Measurements from ENCODE around the gene MACIR.

DNA sequence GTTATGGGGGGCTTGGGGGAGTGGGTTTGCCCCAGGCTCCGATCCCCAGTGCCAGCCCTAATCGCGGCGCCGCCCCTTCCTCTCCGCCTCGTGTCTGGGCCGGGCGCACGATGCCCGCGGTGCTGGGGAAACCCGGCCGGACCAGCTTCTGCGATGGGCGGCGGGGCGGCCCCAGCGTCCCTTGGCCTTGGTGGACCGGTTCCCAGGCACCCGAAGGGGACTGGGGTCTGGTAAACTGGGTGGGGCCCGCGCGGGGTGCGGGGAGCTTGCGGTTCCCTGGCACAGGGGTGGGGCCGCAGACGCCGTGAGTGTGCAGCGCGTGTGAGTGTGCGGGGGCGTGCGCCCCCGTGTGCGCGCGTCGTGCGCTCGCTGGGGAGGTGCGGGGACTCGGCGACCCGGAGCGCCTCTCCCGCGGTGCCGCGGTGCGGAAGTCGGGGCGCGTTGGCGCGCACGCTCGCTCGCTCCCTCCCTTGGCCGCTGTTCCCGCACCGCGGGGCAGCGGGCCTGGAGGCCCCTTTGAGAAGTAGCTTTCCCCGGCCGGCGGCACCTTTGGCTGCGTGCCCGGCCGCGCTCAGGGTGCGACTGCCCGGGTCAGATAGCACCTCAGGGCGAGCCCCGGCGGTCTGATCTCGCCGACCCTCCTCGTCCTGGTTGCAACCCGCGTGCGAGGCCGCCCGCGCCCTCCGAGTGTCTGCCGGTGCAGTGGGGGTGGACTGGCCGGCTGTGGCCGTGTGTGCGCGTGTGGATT lies 568 bp downstream of the MACIR start:
- TF ChIP-seq POLR2AphosphoS2 (IDR thresholded peaks at IDR 0.05; ENCODE audit: low read length) (no peak), IRF1 (CRISPR knock-in tag; IDR thresholded peaks at IDR 0.05; ENCODE audit: borderline replicate concordance) (no peak), EGR1 (conservative IDR thresholded peaks at IDR 0.05) (peak; percentile 85), RB1 (IDR thresholded peaks at IDR 0.05; ENCODE audit: low read depth) (no peak), SP2 (IDR thresholded peaks at IDR 0.05; ENCODE audit: extremely low read depth, low read depth, low read length, poor library complexity, severe bottlenecking) (no peak), POLR2AphosphoS5 (IDR thresholded peaks at IDR 0.05; ENCODE audit: control insufficient read depth, insufficient read depth, low read depth, low read length) (no peak)
- TF ChIP-seq, protein P1, sequence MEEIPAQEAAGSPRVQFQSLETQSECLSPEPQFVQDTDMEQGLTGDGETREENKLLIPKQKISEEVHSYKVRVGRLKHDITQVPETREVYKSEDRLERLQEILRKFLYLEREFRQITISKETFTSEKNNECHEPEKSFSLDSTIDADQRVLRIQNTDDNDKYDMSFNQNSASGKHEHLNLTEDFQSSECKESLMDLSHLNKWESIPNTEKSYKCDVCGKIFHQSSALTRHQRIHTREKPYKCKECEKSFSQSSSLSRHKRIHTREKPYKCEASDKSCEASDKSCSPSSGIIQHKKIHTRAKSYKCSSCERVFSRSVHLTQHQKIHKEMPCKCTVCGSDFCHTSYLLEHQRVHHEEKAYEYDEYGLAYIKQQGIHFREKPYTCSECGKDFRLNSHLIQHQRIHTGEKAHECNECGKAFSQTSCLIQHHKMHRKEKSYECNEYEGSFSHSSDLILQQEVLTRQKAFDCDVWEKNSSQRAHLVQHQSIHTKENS (CRISPR knock-in tag; IDR thresholded peaks at IDR 0.05): no peak
- TF ChIP-seq, protein P2, sequence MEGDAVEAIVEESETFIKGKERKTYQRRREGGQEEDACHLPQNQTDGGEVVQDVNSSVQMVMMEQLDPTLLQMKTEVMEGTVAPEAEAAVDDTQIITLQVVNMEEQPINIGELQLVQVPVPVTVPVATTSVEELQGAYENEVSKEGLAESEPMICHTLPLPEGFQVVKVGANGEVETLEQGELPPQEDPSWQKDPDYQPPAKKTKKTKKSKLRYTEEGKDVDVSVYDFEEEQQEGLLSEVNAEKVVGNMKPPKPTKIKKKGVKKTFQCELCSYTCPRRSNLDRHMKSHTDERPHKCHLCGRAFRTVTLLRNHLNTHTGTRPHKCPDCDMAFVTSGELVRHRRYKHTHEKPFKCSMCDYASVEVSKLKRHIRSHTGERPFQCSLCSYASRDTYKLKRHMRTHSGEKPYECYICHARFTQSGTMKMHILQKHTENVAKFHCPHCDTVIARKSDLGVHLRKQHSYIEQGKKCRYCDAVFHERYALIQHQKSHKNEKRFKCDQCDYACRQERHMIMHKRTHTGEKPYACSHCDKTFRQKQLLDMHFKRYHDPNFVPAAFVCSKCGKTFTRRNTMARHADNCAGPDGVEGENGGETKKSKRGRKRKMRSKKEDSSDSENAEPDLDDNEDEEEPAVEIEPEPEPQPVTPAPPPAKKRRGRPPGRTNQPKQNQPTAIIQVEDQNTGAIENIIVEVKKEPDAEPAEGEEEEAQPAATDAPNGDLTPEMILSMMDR (IDR thresholded peaks at IDR 0.05 in 2 of 3, conservative IDR thresholded peaks at IDR 0.05 in 1 of 3; ENCODE audit: insufficient read depth in 2 of 3, low read depth in 1 of 3, low read length in 3 of 3): 0 out of 6 replicates have a peak, but pooled peaks of 1 of the 3 experiments have one; percentile 0
- TF ChIP-seq, protein P3, sequence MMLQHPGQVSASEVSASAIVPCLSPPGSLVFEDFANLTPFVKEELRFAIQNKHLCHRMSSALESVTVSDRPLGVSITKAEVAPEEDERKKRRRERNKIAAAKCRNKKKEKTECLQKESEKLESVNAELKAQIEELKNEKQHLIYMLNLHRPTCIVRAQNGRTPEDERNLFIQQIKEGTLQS (IDR thresholded peaks at IDR 0.05): no peak
- TF ChIP-seq, protein P3 (CRISPR knock-in tag; conservative IDR thresholded peaks at IDR 0.05): no peak
